Measurements from ENCODE around the gene FBXO34.

Gene FBXO34

DNA sequence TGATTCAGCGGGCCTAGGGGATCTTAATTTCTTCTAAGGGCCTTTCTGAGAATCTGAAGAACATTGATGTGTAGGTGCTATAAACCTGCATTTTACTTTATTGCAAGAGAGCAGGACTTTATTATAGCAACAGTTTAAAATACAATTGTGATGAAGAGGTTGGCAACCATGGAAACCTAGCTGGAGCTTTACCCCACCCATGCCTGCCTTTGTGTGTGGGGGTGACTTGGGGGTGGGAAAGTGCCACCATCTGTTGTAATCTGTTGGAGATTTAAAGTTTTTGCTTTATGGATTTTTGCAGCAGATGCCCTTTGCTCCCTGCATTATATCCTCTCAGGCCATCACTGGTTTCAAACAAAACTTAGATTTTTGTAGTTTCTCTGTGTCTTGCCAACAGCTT lies 75.8 kb downstream of the FBXO34 start:
- no peak for DNase-seq (ENCODE audit: low spot score)
- FAIRE-seq: no peak

DNA sequence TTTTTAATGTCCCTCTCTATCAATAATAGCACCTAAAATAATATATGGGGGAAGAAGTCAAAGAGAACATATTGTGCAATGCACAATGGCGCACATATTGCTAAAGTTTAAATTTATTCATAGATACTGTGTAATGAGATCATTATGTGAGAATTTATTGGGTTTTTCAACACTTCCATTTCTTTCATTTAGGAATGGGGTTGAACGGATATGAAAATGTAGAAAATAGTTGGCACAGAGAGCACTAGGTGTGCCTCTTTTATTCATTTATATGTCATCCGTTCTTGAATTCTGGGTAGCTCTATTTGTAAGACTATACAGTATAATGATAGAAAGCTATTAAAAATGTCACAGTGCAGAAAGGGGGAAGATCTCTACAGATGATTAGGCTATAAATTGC lies 76.5 kb downstream of the FBXO34 start:
- FAIRE-seq: no peak
- DNase-seq (ENCODE audit: low spot score): no peak

DNA sequence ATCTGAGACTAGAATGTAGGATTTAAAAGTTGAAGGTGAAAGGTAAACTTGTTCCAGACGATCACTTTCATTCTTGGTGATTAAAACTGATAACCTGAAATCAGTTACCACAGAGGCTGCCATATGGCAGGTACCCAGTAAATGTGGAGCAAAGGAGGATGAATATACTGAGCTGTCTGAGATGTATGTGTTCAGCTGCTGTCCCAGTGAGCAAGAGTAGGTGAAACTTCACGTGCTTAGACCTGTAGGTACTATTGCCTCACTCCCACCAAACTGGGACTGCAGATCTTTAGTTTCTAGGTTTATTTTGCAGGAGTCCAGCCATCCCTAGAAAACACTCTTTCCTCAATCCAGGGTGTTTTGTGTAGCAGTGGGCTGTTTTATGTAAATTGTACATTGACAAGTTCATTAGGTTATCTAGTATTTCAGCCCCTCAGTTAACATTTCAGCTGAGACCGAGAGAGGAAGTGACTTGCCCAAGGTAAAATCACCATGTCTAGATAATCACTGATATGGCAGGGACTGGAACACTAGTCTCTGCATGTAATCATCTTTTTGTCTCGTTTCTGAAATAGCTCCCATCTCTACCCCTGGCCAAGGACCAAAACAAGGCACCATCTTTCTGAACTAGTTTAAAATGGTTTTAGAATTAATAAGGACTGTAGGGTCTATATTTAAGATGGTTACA lies 77.7 kb downstream of the FBXO34 start:
- FAIRE-seq: no peak

DNA sequence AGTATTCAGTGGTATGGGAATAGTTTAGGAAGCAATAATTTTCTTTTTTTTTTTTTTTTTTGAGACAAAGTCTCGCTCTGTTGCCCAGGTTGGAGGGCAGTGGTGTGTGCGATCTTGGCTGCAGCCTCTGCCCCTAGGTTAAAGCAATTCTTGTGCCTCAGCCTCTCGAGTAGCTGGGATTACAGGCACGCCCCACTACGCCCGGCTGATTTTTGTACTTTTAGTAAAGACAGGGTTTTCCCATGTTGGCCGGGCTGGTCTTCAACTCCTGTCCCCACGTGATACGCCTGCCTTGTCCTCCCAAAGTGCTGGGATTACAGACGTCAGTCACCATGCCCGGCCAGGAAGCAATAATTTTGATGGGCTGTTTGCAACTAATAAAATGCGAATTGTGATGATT lies 78.3 kb downstream of the FBXO34 start:
- no peak for FAIRE-seq
- DNase-seq (ENCODE audit: low spot score): no peak

More for the DNA sequence above, 77.7 kb downstream of the FBXO34 start:
- DNase-seq (ENCODE audit: low spot score): no peak

DNA sequence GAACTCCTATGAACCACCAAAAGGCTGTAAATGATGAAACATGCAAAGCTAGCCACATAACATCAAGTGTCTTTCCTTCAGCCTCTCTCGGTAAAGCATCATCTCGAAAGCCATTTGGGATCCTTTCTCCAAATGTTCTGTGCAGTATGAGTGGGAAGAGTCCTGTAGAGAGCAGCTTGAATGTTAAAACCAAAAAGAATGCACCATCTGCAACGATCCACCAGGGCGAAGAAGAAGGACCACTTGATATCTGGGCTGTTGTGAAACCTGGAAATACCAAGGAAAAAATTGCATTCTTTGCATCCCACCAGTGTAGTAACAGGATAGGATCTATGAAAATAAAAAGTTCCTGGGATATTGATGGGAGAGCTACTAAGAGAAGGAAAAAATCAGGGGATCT lies 79.2 kb downstream of the FBXO34 start:
- FAIRE-seq (no peak), DNase-seq (ENCODE audit: low spot score) (no peak)

DNA sequence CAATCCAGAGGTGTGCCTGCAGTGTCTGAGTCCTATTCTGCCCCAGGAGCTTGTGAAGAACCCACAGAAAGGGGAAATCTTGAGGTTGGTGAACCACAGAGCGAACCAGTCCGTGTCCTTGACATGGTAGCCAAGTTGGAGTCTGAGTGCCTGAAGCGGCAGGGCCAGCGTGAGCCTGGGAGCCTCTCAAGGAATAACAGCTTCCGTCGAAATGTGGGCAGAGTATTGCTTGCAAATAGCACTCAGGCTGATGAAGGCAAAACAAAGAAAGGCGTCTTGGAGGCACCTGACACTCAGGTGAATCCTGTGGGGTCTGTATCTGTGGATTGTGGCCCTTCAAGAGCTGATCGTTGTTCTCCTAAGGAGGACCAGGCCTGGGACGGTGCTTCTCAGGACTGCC lies 79.9 kb downstream of the FBXO34 start:
- DNase-seq (ENCODE audit: low spot score): no peak
- FAIRE-seq: no peak

DNA sequence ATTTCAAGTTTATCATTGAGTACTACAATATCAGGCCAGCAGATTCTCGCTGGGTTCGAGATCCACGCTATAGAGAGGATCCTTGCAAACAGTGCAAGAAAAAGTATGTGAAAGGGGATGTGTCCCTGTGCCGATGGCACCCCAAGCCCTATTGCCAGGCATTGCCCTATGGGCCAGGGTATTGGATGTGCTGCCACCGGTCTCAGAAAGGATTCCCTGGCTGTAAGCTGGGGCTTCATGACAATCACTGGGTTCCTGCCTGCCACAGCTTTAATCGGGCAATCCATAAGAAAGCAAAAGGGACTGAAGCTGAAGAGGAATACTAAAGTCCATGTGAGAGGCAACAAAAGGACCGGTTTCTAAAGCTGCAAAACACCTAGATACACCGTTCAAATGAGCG lies 81.0 kb downstream of the FBXO34 start:
- DNase-seq (ENCODE audit: low spot score): no peak
- FAIRE-seq: no peak

DNA sequence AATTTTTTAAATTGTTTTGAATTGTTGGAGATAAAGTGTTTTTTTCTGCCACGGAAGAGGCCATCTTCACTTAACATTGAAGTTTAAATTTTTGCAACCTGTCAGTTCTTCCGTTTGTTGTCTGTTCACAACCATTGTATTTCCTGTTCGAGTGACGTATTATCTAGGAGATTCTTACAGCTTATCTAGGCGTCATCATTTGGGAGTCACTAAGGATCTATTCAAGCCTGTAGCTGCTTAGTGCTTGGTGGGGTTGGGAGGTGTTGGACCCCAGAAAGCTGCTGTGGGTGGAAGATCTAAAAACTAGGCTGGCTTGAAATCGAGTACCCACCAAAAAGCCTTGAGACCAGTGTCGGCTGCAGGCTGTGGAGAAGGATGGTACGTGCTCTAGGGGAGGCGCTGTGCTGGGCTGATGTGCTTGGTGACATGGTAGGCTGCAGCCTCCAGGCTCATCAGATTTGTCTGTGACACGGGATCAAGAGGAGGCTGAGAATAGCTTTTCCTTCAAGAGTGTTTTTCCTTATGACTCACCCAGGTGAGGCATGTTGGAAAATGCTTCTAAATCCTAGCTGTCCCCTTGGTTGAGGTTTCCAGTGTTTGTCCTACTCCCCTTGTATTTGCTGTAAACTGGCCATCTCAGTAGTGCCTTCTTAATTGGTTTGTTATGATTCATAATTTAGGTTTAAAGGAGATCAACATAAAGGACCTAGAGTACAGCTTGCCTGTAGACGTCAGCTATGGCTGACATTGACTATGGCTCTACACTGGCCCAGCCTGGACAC lies 82.7 kb downstream of the FBXO34 start:
- FAIRE-seq: no peak
- no peak for DNase-seq (ENCODE audit: low spot score)

DNA sequence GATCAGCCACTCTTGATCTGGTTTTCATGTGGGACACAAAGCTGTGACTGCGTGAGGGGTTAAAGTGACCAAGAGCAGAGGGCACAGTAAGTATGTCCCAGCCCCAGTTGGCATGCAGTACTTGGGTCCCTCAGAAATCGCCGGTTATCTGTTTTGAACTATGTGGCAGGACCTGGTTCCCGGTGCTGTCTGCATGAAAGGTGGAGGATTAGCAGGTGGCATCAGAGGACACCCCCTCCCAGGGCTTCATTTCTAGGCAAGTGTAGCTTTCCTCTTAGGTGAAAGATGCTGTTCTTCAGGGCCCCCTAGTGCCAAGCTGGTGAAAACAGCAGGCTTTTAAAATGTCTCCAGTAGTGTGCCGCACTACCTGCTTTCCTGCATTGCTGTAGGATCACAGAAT lies 83.3 kb downstream of the FBXO34 start:
- FAIRE-seq: no peak
- DNase-seq (ENCODE audit: low spot score): peak; percentile 18

DNA sequence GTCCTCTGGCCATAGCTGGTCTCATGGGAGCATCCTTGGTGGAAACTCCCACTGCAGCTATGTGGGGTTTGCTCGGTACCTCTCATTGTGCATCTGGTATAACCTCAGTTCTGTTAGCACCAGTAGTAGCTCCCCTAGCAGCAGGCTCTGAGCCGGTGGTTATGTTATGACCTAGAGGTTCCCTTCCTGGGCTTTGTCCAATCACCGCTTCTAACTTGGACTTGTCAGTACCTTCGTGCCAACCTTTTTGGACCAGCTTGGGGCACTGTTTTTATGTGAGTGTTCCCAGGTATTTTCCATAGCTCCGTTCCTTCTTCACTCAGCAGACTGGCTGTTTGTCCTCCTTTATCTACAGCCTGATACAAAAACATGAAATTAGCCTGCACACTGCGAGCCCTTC lies 84.7 kb downstream of the FBXO34 start:
- FAIRE-seq: no peak
- no peak for DNase-seq (ENCODE audit: low spot score)

DNA sequence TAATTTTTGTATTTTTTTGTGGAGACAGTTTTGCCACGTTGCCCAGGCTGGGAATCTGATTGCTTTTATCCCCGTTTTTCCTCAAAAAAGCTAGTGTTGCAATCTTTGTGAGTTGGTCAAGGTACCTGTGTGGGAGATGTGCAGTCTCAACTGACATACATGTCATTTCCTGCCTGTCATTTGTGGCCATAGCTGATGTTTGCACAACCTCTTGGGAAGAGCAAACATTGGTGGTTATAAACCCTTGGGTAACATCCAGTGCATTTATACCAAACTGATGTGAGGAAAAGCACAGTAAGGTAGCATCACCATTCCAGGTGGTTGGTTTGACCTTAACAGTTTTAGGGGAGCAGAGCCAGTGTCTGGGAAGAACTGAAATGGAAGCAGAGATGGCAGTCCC lies 85.7 kb downstream of the FBXO34 start:
- no peak for DNase-seq (ENCODE audit: low spot score)
- FAIRE-seq: no peak

DNA sequence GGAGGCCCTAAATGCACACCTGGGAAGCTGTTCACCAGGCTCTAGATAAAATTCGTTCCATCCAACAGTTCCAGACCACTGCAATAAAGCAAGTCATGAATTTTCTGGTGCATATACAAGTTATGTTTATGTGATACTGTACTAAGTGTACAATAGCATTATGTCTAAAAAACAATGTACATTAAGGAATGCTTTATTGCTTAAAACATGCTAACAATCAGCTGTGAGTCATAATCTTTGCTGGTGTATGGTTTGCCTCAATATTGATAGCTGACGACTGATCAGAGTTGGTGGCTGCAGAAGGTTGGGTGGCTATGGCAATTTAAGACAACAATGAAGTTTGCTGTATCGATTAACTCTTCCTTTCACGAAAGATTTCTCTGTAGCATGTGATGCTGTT lies 88.1 kb downstream of the FBXO34 start:
- FAIRE-seq (no peak), DNase-seq (ENCODE audit: low spot score) (no peak)

DNA sequence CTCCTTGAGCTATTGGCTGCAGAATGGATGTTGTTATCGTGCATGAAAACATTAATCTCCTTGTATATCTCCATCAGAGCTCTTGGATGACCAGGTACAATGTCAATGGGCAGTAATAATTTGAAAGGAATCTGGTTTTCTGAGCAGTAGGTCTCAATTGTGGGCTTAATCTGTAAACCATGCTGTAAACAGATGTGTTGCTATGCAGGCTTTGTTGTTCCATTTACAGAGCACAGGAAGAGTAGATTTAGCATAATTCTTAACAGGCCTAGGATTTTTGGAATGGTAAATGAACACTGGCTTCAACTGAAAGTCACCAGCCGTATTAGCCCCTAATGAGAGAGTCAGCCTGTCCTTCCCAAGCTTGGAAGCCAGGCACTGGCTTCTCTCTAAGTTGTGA lies 90.0 kb downstream of the FBXO34 start:
- DNase-seq (ENCODE audit: low spot score) (no peak), FAIRE-seq (no peak)

DNA sequence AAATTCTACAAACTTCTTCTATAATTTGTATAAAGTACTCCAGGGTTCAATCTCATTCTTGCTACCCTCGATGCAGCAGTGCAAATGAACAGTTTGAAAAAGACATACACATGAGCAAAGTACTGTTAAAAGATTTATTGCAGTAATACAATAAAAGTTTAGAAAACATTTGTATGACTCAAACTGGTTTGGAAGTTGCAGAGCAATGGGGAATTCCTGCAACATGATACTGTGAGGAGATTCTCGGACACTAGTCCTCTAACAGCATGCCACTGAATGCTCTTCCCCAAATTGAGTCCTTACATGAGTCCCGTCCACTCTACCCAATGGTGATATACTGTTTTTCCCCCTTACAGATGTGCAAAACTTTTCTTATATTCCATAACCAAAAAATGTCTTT lies 95.0 kb downstream of the FBXO34 start:
- FAIRE-seq: no peak
- no peak for DNase-seq (ENCODE audit: low spot score)

DNA sequence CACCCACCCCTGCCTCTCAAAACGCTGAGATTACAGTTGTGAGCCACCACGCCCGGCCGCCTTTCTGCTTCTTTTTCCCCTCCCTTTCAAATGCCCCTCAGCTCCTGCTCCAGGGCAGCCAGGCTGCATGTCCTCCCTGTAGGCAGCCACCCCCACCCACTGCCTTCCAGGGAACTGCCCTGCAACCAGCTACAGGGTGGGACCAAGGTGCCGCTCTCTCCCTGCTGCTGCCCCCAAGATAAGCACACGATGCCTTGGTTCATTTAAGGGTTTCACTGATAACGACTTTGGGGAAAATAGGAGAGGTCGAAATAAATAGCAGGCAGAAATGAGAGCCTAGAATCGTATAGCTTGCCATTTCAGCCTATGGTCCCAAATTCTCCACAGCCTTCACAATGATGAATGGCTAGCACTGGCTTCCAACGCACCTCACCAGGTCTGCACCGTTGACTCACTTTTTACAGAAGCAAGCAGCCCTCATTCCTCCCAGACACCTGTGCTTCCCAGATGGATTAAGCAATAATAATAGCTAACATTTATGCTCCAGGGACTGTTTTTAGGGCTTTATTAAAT lies 99.7 kb downstream of the FBXO34 start:
- DNase-seq (ENCODE audit: low spot score): no peak
- no peak for FAIRE-seq

DNA sequence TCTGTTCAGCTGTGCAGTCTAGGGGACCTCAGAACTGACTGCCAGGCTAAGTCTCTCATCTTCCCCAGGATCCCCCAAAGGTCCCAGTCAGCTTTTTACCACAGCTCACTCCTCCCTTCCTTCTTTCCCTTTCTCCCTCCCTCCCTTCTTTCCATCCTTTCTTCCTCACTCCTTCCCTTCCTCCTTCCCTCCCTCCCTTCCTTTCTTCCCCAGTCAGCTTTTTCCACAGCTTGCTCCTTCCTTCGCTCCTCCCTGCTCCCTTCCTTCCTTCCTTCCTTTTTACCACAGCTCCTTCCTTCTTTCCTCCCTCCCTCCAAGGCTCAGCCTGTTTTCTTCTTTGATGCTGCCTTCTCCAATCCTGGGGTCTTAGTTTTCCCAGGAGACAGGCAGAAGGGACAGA lies 101.2 kb downstream of the FBXO34 start:
- FAIRE-seq: no peak
- DNase-seq (ENCODE audit: low spot score): no peak

DNA sequence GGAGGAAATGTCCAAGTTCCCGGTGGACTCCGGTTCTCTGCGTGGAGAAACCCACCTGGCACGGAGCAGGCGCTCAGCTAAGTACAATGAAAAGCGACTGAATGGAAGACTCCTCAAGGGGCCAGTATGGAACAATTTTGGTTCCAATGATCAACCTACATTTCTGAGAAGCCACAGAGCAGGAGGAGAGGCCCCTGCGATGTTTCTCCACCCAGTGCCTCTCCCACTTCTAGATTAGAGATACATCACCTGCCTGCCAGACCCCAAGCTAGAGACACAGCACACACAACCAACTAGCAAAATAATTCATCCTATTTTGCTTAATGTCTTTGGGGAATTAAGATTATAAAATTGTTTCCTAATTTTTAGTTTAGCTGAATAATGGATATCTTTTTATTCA lies 101.6 kb downstream of the FBXO34 start:
- FAIRE-seq (no peak), DNase-seq (ENCODE audit: low spot score) (no peak)

DNA sequence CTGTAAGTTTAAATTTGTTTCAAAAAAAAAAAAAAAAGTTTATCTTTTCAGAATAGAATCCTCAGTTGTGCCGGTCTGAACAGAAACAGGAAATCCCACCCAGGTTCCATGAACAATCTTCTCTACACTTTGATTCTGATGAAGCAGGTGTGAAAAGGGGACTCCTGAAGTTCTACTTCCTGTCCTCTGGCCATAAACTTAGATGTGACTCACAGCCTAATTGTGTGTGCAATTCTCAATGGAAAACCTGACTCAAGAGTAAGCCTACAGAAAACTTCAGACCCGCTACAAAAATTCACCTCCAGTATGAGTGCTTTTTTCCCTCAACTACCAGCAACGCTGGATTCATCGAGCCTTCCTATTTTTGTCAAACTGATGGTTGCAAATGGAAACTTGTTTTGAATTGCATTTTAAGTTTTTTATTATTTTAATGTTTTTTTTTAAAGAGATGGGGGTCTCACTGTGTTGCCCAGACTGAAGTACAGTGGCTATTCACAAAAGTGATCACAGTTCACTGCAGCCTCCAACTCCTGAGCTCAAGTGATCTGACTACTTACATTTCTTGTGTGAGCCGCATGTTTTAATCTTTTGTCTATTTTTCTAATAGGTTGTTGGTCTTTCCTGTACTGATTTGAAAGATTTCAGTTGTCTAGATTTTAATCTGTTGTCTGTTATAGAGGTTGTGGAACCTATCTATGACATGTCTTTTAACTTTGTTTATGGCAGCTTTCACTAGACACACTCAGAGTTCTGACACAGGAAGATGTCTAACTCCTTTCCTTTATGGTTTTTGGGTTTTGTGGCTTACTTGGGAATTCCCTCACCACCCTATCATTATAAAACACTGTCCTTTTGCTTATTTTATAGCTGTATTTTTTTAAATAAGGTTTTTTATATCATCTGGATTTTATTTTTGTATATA lies 102.8 kb downstream of the FBXO34 start:
- DNase-seq (ENCODE audit: low spot score): peak; percentile 4
- FAIRE-seq: no peak

DNA sequence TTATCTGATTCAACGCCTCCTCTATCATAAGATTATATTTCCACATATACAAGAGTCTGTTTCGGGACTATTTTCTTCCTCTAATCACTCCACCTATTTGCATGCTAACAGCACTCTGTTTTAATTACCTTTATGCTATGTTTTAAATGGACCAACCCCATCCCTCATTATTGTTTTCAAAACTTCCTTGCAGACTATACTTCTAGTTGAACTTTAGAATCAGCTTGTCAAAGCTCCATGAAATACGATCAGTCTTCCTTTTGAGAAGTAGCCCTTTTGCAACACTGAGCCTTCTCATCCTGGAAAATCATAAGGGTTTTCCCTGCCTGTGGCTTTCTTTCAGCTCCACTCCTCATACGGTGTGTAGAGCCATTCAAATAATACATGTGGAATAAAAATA lies 103.5 kb downstream of the FBXO34 start:
- no peak for FAIRE-seq

DNA sequence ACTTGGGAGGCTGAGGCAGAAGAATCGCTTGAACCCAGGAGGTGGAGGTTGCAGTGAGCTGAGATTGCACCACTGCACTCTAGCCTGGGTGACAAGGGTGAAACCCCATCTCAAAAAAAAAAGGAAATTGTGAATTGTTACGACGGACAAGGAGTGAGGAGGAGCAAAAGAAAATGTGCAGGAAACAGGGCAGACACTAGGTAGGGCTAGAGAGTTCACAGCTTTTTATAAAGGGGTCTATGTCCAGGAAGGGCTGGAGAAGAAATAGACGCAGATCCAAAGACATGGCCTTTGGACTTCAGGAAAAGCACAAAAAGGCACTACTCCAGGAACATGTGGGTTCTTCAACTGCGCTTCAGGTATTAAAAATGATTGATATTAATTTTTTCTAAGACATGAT lies 106.0 kb downstream of the FBXO34 start:
- FAIRE-seq (no peak), DNase-seq (ENCODE audit: low spot score) (no peak)

More for the DNA sequence above, 103.5 kb downstream of the FBXO34 start:
- no peak for DNase-seq (ENCODE audit: low spot score)

DNA sequence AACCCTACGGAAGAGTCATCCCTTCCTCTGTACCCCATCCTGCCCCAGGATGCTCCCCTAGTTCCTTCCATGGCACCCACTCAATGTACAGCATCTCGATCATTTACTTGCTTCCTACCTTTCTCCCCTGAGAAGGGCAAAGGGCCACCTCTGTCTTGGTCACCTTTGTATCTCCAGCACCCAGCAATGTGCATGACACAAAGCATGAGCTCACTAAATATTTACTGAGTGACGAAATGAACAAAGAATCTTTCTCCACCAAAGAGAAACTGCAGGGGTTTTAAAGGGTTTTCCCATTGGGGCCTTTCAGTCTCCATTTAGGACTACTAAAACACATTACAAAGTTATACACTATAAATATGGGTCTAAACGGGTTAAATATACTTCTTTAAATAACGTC lies 109.8 kb downstream of the FBXO34 start:
- no peak for FAIRE-seq
- DNase-seq (ENCODE audit: low spot score): no peak

DNA sequence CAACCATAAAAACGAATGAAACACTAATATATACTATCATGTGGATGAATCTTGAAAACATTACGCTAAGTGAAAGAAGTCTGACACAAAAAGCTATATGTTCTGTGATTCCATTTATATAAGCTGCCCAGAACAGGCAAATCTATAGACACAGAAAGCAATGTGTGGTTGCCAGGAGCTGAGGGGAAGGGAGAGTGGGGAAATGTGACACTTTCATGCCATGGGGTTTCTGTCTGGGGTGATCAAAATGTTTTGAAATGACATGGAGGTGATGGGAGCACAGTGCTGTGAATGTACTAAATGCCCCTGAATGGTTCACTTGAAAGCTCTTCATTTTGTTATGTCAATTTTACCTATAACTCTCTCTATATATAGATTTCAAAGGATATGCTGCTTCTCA lies 110.3 kb downstream of the FBXO34 start:
- DNase-seq (ENCODE audit: low spot score) (no peak), FAIRE-seq (no peak)
